SKM-1 (cell line): ENCODE measurements around the gene SLC16A9.

Experiments used
- DNase-seq: peaks from one replicate; lab custom pipeline; 2025; ENCODE audit not compliant: unreplicated experiment; lab: John Stamatoyannopoulos, UW

The SLC16A9 gene

GRCh38 chr10:59720377-59720776, 10.7 kb upstream of the SLC16A9 start:
- DNase-seq, result no peak

DNA sequence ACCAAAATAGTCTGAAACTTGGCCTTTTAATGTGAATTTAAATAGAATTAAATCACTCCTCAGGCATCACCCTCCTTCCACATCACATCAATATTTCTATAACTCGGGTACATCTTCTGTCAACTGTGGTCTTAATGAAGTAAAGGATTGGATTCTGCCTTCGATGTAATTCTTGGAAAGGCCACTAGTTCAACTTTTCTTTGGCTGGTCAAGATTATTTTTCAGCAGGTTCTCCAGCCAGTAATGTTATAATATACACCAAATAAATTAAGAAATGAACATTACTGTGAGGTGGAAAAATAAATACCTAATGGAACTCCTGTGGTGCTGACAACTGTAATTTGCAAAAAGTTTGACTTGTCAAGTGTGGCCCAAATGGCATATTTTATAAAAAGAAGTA, 9.7 kb upstream of the SLC16A9 start:
- no peak for DNase-seq

DNA sequence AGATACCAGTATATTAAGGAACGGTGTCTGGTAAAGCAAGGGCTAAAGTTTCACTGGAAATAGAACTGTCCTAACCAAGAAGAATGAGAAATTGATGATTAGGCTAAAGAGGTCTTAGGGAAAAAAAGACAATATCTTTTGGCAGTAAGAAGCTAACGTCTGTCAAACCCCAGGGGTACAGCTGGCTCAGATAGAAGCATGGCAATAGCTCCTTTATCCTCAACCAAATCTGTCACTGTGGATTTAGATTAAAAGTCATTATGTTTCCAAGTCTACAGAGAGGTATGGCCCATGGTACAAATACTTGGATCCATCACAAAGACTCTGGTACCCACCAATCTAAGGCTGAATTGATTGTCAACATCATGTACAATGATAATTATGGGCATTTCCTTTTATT, 8.6 kb upstream of the SLC16A9 start:
- no peak for DNase-seq

DNA sequence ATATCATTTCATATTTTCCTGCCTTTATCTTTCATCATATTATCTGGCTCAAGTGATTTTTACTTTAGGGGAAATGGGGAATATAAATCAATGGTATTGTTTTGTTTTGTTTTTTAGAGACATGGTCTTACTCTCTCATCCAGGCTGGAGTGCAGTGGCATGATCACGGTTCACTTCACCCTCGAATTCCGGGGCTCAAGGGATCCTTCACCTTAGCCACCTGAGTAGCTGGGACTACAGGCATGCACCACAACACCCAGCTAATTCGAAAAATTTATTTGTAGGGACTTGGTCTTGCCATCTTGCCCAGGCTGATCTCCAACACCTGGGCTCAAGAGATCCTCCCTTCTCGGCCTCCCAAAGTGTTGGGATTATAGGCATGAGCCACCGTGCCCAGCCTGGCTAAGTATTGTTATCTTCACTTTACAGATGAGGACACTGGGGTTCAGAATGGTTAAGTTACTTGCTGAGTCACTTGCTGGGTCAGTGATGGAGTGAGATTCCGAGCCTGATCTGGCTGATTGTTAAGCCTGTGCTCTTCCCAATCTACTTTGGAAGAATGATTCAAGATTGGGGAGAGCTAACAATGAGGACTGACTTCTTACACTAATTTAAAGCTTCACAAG, 3.7 kb upstream of the SLC16A9 start:
- no peak for DNase-seq

GRCh38 chr10:59711871-59712494, 2.3 kb upstream of the SLC16A9 start:
- DNase-seq, result no peak

DNA sequence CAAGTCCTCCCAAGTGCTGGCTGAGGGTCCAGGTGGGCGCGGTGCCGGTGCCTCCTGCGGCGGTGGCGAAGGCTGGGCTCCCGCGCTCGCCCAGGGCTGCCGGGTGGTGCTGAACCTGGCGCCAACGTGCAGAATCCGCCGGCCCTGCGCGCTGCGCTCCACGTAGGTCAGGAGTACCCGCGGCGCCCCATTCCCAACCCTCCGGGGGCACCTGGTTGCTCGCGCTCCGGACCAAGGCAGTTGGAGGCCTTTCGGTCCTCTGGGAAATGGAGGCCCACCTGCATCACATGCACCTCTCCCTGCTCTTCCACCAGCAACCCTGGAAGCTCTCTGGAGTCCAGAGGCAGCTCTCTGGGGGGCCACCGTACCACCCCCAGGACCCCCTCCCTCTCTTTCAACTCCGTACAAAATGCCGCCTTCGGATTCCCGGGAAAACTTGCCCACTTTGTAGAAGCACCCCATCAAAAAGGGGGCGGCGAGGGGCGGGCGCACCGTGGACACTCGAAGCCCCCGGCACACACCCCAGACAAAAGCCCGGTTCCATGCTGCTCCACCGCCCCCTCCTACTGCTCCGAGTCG, 745 bp downstream of the SLC16A9 start:
- no peak for DNase-seq

GRCh38 chr10:59706851-59707797, 2.5 kb downstream of the SLC16A9 start:
- no peak for DNase-seq

- no peak for DNase-seq
These were observed 3.7 kb downstream of the SLC16A9 start for GRCh38 chr10:59705931-59706330.

- DNase-seq, result no peak
These were observed 5.0 kb downstream of the SLC16A9 start for GRCh38 chr10:59704630-59705029.

DNA sequence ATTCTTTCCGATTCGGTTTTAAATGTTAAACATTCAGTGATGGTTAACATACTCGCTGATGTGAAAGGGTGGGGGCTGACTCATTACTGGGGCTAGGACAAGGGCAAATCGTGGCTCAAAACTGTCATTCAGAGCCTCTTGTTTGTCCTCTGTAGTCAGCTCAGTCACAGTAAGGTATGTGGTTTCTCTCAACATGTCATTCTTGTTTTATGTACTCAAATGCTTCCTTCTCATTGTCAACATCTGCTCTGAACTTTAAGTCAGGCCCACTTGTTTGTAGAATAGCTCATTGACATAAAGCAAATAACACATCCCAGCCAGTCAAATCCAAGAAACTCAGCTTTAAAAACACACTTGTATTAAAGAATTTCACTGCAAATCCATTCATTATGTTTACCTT, 7.3 kb downstream of the SLC16A9 start:
- no peak for DNase-seq

GRCh38 chr10:59700709-59701108, 8.9 kb downstream of the SLC16A9 start:
- no peak for DNase-seq

DNA sequence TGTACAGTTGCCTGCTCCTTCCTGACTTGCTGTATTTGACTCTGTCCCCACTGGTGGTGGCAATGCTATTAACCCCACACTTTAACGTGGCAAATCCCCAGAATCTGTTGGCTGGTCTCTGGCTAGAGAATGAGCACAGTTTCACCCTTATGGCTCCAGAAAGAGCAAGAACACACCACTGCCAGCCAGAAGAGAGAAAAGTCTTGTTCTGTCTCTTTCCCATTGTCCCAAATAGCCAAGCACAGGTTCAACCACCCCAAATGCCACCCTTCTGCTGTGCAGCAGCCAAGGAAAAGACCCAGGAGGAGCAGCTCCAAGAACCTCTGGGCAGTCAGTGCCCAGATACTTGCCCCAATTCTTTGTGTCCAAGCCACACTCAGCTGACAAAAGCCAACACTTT, 11.3 kb downstream of the SLC16A9 start:
- DNase-seq, result no peak

GRCh38 chr10:59695637-59696036, 14.0 kb downstream of the SLC16A9 start:
- DNase-seq, result no peak

- no peak for DNase-seq
These were observed 14.7 kb downstream of the SLC16A9 start for GRCh38 chr10:59694936-59695335.

DNA sequence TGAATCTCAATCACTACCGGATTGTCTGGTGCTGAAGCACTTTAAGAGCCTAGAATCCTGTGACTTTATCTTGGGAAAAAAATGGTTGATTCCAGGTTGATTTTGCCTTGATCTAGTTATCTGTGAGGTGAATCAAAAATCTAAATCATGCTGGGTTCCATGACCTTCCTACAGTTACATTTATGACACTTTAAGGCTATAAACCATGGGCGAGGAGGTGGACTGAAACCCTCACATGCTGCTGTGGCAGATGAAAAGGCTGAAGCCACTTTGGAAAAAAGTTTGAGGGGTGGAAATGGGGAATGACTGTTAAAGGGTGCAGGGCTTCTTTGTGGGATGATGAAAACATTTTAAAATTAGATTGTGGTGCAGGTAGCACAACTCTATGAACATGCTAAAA, 17.5 kb downstream of the SLC16A9 start:
- no peak for DNase-seq

- no peak for DNase-seq
These were observed 20.7 kb downstream of the SLC16A9 start for GRCh38 chr10:59688921-59689351.

DNA sequence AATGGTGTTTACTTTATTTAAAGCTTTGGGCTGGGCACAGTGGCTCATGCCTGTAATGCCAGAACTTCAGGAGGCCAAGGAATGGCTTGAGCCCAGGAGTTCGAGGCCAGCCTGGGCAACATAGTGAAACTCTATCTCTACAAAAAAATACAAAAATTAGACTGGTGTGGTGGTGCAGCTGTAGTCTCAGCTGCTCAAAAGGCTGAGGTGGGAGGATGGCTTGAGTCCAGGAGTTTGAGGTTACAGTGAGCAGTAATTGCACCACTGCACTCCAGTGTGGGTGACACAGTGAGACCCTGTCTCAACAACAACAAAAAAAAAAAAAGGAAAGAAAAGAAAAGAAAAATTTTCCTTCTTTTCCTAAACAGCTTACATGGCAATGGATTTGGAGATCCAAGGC, 22.0 kb downstream of the SLC16A9 start:
- DNase-seq, result no peak

GRCh38 chr10:59684006-59684405, 25.6 kb downstream of the SLC16A9 start:
- DNase-seq, result no peak

- no peak for DNase-seq
These were observed 26.4 kb downstream of the SLC16A9 start for GRCh38 chr10:59682986-59683937.

DNA sequence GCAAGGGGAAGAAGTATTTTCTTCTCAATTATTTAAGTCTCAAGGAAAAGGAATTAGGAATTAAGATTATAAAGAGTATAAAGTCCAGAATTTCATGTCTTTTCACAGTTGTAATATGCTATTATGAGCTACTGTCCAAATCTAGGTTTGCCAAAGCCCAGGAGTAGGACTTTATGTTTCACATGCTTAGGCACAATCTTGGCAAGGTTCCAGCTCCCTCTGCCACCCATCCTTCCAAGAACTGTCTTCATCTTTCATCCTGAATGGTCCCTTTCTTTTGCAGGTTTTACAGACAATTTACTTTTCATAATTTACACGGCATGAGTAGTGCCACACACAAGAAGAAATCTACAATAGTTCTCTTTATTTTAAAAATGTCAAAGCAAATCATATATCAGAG, 29.5 kb downstream of the SLC16A9 start:
- no peak for DNase-seq
